ENCODE results near the gene ENDOV.

Gene ENDOV

GRCh38 chr17:80458016-80458415 is 43.0 kb downstream of the ENDOV start:
- no peak overlapping the region for H3K4me3 ChIP-seq (replicated peaks; ENCODE audit: low read depth, low read length)
- TF ChIP-seq CTCF (IDR thresholded peaks at IDR 0.05; ENCODE audit: low read depth, low read length, missing control alignments) = no peak
- DNase-seq (ENCODE audit: extremely low read depth, low read depth) = no peak

GRCh38 chr17:80459234-80459633 is 44.3 kb downstream of the ENDOV start:
- TF ChIP-seq CTCF (IDR thresholded peaks at IDR 0.05; ENCODE audit: low read depth, low read length, missing control alignments) = no peak
- no peak for DNase-seq (ENCODE audit: extremely low read depth, low read depth)
- no peak overlapping the region for H3K4me3 ChIP-seq (replicated peaks; ENCODE audit: low read depth, low read length)

GRCh38 chr17:80460429-80460834 is 45.5 kb downstream of the ENDOV start:
- TF ChIP-seq CTCF (IDR thresholded peaks at IDR 0.05; ENCODE audit: low read depth, low read length, missing control alignments) = no peak
- H3K4me3 ChIP-seq (replicated peaks; ENCODE audit: low read depth, low read length) = no peak overlapping the region
- DNase-seq (ENCODE audit: extremely low read depth, low read depth) = no peak

- no peak overlapping the region for H3K4me3 ChIP-seq (replicated peaks; ENCODE audit: low read depth, low read length)
- DNase-seq (ENCODE audit: extremely low read depth, low read depth) = no peak
- no peak for TF ChIP-seq CTCF (IDR thresholded peaks at IDR 0.05; ENCODE audit: low read depth, low read length, missing control alignments)
Measured at GRCh38 chr17:80461528-80462160, 46.7 kb downstream of the ENDOV start.

- no peak for TF ChIP-seq CTCF (IDR thresholded peaks at IDR 0.05; ENCODE audit: low read depth, low read length, missing control alignments)
- no peak for DNase-seq (ENCODE audit: extremely low read depth, low read depth)
- H3K4me3 ChIP-seq (replicated peaks; ENCODE audit: low read depth, low read length) = no peak overlapping the region
Measured at GRCh38 chr17:80463784-80464400, 48.9 kb downstream of the ENDOV start.

GRCh38 chr17:80464486-80464885 is 49.5 kb downstream of the ENDOV start:
- H3K4me3 ChIP-seq (replicated peaks; ENCODE audit: low read depth, low read length) = no peak overlapping the region
- DNase-seq (ENCODE audit: extremely low read depth, low read depth) = no peak
- TF ChIP-seq CTCF (IDR thresholded peaks at IDR 0.05; ENCODE audit: low read depth, low read length, missing control alignments) = no peak

All from HFF-Myc (cell line).